Raji (cell line): ENCODE data around the gene MAS1.

Experiments
- POLR2A ChIP-seq: IDR thresholded peaks from 2 replicates; pipeline ENCODE4 v1.6.1; 2011; ENCODE audit warnings: low read depth, low read length, control low read depth; ENCODE audit not compliant: insufficient read depth

Gene MAS1

DNA sequence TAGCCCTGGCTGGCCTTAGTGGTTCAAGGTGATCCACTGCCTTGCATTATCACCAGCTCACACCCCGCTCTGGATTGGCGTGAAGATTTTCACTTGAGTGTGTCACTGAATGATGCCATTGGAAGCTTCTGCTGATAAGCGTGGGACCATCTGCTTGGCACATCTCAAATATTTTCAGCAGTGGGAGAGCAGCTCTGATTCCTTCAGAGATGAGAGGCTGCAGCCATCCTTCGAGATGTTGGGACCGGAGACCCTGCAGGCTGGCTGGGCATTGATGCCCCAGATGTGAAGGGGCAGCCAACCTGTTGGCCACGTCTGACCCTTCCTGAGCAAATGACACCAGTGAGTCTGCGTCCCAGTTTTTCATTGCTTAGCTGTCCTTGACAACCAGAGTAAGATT, at the start of gene MAS1:
TSS of gene MAS1 (plus strand) at position 197 of the 400 bp plus-strand sequence. CDS start 15,968 bp downstream, outside the sequence.
- no peak for TF ChIP-seq POLR2A

DNA sequence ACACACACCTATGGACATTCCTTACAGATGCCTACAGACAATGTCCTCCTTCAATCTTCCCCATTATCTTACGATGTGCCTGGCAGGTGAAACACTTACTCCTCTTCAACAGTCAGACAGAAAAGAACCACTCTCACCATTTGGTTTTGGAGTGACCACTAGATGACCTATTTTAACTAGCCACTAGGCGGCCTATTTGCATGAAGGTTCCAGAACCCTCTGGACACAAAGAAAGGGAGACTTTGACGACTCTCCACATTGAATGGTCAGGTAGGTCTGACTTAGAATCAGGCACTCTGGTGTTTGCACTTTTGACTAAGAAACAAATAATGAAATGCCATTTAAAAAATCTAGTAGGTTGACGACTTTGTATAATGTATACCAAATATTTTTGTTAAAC, 48.8 kb upstream of the MAS1 start:
- TF ChIP-seq POLR2A: no peak

DNA sequence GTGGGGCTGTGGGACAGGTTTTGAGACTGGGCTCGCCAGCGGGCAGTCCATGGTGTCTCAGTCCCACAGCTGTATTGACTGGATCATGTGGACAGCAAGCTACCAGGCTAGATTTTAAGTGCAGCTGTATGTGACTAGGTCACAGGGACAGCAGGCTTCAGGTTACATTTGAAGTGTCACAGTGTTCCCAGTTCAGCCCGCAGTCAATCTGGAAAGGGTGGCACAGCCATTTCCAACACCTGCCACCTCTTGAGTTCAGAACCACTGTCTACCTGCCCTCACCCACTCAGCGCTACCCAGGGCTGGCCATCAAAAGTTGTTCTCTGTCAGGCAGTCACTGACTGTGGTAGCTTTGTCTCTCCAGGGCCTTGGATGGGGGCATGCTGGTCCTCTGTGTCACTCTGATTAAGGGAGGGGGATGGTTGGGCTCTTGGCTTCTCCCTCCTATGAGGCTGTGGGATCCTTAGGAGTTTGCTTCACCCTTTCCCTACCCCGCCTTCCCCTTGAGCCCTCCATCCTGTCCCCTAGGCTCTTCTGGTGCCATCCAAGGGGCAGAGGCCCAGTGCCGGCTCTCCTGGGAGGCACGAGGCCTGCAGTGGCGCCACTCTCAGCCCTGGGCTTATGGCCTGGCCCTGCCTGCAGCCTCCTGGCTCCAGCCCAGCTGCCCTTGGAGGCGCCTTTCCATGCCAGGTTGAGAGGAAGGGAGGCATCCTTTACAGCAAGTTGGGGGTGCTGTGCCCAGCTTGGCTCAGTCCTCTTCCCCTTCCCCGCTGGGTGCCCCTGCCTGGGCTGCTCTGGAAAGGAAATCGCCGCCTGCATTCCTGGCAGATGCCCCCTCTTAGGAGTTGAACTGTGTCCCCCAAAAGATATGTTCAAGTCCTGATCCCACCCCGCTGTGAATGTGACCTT, 45.8 kb upstream of the MAS1 start:
- no peak for TF ChIP-seq POLR2A

DNA sequence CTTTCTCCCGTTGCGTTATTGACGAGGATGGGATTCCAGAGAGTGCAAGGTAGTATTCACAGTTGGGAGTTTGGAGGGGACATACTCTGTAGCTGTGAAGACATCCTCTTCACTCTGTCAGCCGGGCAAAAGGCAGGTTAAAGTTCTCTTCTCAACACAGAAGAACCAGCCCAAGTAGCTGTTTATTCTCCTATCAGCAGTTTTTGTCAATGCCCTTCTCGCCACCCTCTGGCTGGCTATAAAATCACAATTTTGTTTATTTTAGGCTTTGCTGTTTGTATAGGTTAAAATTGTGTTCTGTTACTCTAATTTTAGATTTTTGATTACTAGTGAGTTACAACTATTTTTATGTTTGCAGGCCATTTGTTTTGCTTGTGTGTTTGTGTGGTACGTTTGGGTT, 37.9 kb upstream of the MAS1 start:
- no peak for TF ChIP-seq POLR2A

DNA sequence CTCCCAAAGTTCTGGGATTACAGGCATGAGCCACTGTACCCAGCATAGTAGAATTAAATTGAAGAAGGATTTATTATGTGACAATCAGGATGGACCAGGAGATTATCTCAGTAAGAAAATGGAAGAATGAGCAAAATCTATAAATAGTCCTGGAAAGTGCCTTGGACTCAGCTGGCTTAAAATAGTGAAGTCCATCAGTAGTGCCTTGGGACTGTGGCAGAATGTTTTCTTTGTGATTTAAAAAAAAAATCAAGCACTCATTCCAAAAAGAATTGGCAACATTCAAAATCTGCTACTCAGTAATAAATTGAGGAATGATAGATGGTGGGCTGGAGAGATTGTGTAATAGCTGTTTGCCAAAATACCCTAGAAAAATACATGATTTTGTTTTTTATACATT, 37.0 kb upstream of the MAS1 start:
- no peak for TF ChIP-seq POLR2A

DNA sequence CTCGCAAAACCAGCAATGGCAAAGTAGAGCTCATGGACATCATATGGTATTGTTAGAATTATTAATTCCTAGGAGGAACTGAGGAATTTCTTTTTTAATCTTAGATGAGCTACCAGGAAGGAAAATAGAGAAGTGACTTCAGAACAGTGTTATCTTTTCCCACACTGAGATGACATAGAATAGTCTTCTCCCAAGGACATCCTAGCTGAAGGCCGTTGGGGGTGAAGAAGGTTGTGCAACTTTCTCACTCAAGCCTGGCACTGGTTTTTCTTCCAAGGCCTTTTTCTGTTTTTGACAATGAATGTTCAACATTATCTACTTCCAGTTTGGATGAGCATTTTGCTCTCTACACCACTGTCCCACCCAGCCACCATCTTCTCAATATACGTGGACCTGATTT, 35.8 kb upstream of the MAS1 start:
- TF ChIP-seq POLR2A: no peak

DNA sequence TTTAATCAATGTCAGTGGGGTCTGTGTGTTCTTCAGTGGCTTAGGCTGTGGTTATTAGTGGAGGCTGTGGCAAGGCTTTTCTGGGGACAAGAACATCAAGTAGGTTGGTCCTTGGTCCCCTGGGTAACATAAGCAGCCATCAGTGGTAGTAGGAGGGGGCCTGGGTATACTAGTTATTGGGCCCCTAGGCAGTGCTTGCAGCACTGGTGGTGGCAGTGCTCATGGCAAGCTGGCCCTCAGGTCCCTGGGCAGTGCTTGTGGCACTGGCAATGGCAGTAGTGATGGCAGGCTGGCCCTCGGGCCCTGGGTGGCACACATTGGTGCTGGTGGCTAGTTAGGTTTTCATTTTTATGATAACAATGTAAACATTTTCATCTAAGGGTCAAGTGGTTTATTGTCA, 32.5 kb upstream of the MAS1 start:
- TF ChIP-seq POLR2A: no peak

DNA sequence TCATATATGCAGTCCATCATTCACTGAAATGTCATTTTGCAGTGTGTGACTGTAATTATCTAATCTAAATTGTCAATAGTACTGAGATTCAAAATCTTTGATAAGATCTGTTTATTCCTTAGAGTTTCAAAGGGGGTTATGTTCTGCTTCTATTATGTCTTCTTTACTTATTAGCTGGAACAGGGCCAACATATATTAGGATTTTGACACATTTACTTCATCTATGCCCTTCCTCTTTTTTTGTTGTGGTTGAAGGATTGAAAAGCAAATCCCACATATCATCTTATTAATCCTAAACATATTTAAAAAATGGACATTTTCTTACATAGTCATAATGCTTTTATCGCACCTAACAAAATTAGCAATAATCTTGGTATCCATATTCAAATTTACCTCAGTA, 30.3 kb upstream of the MAS1 start:
- no peak for TF ChIP-seq POLR2A

DNA sequence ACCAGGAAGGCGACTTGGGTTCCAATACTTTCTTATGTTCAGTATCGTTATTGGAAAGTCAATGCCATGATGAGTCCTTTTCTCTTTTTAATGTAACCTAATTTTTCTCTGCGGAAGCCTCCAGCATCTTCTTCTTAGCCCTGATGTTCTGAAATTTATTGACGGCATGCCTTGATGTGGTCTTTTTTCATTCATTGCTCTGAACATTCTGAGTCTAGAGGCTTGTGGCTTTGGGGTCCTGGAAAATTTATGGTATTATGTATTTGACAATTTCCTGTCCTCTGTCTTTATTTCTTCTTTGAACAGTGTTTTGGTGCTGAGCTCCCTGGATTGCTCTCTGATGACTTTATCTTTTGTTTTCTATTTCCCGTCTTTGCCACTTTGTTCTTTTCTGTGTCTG, 28.7 kb upstream of the MAS1 start:
- no peak for TF ChIP-seq POLR2A

DNA sequence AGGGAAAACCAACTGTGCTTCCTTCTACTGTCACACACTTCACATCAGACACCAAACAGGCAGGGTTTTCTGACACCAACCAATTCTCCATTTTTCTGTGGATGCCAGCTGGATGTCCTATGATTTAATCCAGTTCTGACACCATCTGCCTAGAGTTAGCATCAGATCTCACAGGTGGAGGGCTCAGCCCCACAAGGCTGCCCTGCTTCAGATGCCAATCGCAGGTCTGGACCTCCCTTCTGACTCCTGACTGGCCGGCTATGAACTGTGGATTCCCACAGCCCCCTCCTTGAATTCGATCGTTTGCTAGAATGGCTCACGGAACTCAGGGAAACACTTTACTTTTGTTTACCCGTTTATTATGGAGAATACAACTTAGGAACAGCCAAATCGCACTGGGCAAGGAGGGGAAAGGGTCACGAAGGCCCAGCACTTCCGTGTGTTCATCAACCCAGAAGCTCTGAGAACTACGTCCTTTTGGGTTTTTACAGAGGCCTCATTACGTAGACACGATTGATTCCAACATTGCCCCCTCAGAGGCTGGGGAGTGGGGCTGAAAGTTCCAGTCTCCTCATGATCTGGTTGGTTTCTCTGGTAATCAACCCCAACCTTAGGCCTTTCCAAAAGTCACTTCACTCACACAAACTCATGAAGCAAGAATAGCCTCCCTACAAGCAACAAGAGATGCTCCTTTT, 25.4 kb upstream of the MAS1 start:
- no peak for TF ChIP-seq POLR2A

DNA sequence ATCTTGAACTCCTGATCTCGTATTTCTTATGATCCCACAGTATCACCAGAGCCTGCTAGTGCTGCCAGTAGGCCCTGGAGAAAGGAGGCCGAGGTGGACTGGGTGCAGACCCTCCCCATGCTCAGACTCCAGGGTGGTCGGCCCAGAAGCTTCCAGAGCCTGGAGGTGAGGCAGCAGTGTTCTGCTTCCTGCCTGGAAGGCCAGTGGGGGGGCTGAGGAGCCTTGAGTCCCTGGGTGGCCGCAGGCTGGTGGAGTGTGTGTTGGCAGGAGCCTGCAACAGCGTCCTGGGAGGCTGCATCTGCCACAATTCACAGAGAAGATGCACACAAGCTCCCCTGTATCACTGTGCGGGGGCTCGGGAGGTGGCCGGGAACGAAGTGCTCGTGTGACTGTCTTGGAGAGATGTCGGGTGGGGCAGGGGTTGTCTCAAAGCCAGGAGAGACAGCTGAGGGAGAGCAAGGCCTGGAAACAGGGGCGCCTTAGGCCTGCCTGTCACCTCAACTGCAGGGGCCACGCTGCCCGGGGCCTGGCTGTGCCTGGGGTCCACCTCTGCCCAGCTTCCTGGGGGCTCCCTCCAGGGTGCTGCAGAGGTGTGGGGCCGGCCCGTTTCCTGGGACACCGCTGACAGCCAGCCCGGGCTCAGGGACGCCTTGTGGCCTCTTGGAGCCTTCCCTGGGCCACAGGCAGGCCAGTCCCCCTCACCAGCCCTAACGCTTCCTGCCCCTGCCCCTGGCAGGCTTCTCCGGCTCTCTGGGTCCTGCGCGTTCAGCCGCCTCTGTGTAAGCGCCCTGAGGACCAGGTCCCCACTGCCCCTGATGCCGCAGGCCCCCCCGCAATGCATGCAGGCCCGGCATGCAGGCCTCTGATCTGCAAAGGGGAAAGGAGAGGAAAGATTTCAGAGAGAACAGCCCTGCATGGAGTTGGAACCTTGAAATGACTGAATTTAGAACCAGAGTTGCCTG, 24.2 kb upstream of the MAS1 start:
- TF ChIP-seq POLR2A: no peak

DNA sequence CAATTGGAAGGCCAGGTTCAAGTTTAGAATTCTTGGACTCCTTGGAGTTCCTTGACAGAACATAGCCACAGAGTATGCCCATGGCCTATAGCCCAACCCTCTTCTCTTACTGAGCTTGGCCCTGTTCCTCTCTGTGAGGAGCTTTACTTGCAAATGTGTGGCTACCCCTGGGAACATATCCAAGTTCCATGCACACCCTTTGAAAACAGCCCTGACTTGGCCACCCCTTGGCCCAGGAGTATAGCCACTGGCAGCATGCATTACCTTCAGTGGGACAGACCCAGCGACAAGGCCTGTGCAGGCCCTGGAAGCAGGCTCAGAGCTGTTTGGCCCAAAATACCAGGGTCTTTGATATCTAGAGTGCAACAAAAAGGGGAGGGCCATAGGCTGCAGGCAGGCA, 19.5 kb upstream of the MAS1 start:
- no peak for TF ChIP-seq POLR2A

DNA sequence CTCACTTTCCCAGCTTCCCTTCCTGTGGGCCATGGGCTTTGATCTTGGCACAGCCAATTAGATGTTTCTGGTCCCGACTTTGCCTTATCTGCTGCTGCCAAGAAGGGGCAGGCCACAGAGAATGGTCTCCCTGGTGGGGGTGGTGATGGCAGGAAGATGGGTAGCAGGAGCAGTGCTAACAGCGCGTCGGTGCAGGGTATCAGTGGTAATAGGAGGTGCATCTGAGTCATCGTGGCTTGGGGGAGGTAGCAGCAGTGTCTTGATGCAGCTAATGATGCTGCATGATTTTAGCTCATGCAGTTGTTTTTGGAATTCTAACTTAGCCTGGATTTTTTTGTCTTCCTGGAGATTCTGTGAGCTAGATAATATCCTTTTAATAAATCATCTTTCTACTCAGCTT, 18.9 kb upstream of the MAS1 start:
- no peak for TF ChIP-seq POLR2A

DNA sequence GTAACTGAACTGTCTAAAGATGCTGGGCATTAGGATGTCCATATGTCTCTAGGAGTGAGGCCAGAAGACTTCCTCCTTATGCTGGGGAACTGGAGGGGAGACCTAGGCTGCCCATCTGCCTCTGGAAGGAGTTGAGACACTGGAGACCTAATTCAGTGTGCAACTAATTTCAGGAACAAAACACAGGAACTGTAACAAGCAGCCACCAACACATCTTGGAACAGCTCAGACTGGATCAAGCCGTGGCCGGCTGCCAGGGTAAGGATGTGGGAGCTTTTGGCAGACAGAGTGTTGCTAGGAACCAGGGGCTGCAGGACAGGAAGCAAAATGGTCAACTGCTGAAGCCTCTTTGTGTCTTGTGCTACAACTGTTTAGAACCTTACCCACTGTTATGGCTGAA, 16.4 kb upstream of the MAS1 start:
- no peak for TF ChIP-seq POLR2A

DNA sequence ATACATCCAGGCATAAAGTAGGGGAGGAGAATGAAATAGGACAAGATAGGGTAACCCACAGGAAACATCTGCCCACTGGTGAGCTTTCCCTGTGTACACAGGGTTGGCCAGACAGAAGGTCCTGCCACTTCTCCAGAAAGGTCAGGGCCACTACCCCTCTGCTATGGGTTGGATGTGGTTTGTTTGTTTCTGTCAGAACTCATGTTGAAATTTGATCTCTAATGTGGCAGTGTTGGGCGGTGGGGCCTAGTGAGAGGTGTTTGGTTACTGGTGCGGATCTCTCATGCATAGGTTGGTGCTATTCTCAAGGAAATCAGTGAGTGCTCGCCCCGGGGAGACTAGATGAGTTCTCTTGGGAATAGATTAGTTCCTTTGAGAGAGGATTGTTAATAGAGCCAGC, 15.6 kb upstream of the MAS1 start:
- TF ChIP-seq POLR2A: no peak
